GM18519 (cell line): ENCODE results near the gene NCBP1.

Experiments
- ATAC-seq: cut with Tn5 transposase; IDR thresholded peaks from one replicate; pipeline ENCODE4 v1.9.1; 2021; ENCODE audit warnings: mild to moderate bottlenecking, moderate library complexity; ENCODE audit not compliant: unreplicated experiment, low FRiP score

The NCBP1 gene

GRCh38 chr9:97706246-97706645, 72.6 kb downstream of the NCBP1 start:
- ATAC-seq = no peak

GRCh38 chr9:97710356-97711222, 77.0 kb downstream of the NCBP1 start:
- no peak for ATAC-seq

GRCh38 chr9:97711223-97711626, 77.6 kb downstream of the NCBP1 start:
- ATAC-seq = no peak

GRCh38 chr9:97714435-97714834, 80.8 kb downstream of the NCBP1 start:
- no peak for ATAC-seq

GRCh38 chr9:97717866-97718265, 84.2 kb downstream of the NCBP1 start:
- ATAC-seq = no peak

GRCh38 chr9:97721396-97721795, 87.8 kb downstream of the NCBP1 start:
- no peak for ATAC-seq

GRCh38 chr9:97722331-97722730, 88.7 kb downstream of the NCBP1 start:
- ATAC-seq = no peak
